Measurements from ENCODE around the gene SCARF1. TPM values are rescaled to one million over a fixed set of nuclear protein-coding genes. Genes with fewer than 3 reads are reported as not detected.
A peak's percentile ranks its signal among the peaks of the same experiment; 100 is the strongest.

The SCARF1 gene
- total RNA-seq, 1 donor, result 0.90 TPM

GRCh38 chr17:1651559-1651844 is 6.0 kb upstream of the SCARF1 start:
- no peak overlapping the region for H3K4me3 ChIP-seq (ENCODE audit: low read depth, low read length)
- TF ChIP-seq, protein P1, sequence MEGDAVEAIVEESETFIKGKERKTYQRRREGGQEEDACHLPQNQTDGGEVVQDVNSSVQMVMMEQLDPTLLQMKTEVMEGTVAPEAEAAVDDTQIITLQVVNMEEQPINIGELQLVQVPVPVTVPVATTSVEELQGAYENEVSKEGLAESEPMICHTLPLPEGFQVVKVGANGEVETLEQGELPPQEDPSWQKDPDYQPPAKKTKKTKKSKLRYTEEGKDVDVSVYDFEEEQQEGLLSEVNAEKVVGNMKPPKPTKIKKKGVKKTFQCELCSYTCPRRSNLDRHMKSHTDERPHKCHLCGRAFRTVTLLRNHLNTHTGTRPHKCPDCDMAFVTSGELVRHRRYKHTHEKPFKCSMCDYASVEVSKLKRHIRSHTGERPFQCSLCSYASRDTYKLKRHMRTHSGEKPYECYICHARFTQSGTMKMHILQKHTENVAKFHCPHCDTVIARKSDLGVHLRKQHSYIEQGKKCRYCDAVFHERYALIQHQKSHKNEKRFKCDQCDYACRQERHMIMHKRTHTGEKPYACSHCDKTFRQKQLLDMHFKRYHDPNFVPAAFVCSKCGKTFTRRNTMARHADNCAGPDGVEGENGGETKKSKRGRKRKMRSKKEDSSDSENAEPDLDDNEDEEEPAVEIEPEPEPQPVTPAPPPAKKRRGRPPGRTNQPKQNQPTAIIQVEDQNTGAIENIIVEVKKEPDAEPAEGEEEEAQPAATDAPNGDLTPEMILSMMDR (IDR thresholded peaks at IDR 0.05; ENCODE audit: insufficient read depth, low read length), result no peak
- no peak for DNase-seq (ENCODE audit: low read depth)

DNA sequence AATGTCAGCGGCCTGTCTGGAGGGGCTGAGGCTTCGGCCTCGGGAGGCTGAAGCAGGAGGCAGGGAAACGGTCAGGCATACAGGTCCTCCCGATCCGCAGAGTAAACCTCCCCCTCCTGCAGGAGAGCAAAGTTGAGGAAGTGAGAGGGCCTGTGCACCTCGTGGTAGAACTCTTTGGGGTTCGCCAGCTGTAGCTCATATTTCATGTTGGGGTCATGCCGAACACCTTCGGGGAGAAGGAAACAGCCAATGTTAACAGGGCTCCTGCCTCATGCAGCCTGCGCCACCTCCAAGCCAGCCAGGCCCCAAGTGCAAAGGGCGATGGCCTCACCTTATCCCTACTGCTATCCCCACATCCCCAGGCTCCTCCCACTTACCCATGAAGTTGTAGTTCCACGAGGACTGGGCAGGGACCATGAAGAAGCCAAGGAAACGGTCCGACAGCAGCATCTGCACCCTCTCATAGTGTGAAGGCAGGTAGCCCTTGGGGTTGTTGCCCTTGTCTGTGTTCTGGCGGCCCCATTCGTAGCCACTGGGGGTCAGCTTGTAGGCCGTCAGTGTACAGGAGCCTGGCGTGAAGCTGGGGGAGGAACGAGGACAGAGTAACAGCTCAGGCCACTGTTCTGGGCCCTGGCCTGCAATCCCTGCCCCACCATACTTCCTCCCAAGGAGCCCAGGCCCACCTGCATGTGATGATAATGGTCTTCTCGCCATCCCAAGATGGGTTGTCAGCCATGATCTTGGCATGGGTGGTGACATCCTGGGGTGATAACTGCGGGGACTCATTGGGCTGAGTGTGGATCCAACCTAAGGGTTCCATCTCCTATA is 5.4 kb upstream of the SCARF1 start:
- TF ChIP-seq, protein P1 (IDR thresholded peaks at IDR 0.05; ENCODE audit: insufficient read depth, low read length), result no peak
- DNase-seq (ENCODE audit: low read depth), result no peak
- H3K4me3 ChIP-seq (ENCODE audit: low read depth, low read length), result no peak overlapping the region

- peak; percentile 49 for DNase-seq (ENCODE audit: low read depth)
- H3K4me3 ChIP-seq (ENCODE audit: low read depth, low read length), result peak within 1 kb of the TSS; percentile 68
- TF ChIP-seq, protein P1 (IDR thresholded peaks at IDR 0.05; ENCODE audit: insufficient read depth, low read length), result no peak
These were observed 4.4 kb upstream of the SCARF1 start, which contains the start of gene RILP for GRCh38 chr17:1649844-1650501. Gene RILP (minus strand): TSS chr17:1649866. CDS start chr17:1649804, 62 bp downstream.

DNA sequence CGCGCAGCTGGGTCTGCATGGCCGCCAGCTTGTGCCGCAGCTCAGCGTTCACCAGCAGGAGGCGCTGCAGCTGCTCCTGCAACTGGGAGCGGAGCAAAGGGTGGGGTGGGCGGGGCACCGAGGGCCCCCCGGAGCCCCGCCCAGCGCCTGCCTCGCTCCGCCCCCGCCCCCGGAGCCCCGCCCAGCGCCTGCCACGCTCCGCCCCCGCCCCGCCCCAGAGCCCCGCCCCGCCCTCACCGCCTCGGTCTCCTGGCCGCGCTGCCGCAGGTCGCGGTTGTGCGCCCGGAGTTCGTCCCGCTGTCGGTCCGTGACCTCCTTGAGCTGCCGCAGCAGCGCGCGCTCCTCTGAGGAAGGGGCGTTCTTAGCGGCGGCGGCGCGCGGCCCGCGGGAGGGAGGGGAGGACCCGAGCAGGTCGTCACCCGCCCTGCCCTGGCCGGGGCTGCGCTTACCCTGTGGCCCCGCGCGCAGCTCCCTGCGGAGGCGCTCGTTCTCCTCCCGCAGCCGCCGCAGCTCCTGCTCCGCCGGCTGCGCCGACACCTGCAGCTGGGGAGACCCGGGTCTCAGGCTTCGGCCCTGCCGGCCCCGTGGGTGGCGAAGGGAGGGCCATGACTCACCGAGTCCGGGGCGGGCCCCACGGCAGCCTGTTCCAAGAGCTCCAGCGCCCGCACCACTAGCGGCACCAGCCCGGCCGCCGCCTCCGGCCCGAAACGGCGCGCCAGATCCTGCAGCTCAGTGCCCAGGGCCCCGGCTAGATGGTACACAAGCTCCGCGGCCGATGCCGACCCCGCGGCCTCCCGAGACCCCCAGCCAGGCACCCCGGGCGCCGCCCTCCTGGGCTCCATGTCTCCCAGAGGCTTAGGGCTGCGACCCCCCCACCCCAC is 3.7 kb upstream of the SCARF1 start:
- TF ChIP-seq, protein P1 (IDR thresholded peaks at IDR 0.05; ENCODE audit: insufficient read depth, low read length), result peak; percentile 89
- peak; percentile 96 for DNase-seq (ENCODE audit: low read depth)
- peak overlapping the region; percentile 68 for H3K4me3 ChIP-seq (ENCODE audit: low read depth, low read length)

- TF ChIP-seq, protein P1 (IDR thresholded peaks at IDR 0.05; ENCODE audit: insufficient read depth, low read length), result peak; percentile 30
- DNase-seq (ENCODE audit: low read depth), result peak; percentile 20
- H3K4me3 ChIP-seq (ENCODE audit: low read depth, low read length), result peak overlapping the region; percentile 65
These were observed 2.8 kb upstream of the SCARF1 start for GRCh38 chr17:1648173-1648962.

DNA sequence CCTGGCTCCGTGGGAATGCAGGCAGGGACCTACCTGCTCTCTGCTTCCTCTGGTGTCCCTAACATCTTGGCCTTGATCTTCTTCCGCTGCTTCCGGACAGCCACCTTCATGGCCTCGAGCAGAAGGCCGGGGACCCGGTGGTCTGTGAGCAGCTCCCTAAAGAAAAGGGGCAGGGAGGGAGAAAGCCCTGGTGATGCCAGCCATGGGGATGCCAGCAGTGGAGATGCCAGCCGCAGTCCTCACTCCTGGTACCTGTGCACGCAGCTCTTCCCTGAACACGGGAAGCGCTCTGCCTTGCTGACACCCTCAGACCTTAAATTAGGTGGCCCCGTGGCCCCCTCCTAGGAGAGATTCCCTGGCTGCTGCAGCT is 2.3 kb upstream of the SCARF1 start:
- TF ChIP-seq, protein P1 (IDR thresholded peaks at IDR 0.05; ENCODE audit: insufficient read depth, low read length), result no peak
- H3K4me3 ChIP-seq (ENCODE audit: low read depth, low read length), result peak overlapping the region; percentile 65
- DNase-seq (ENCODE audit: low read depth), result no peak

Measured in fibroblast of the aortic adventitia (primary cell).